Measurements from ENCODE around the gene MYOM1.

Gene MYOM1

DNA sequence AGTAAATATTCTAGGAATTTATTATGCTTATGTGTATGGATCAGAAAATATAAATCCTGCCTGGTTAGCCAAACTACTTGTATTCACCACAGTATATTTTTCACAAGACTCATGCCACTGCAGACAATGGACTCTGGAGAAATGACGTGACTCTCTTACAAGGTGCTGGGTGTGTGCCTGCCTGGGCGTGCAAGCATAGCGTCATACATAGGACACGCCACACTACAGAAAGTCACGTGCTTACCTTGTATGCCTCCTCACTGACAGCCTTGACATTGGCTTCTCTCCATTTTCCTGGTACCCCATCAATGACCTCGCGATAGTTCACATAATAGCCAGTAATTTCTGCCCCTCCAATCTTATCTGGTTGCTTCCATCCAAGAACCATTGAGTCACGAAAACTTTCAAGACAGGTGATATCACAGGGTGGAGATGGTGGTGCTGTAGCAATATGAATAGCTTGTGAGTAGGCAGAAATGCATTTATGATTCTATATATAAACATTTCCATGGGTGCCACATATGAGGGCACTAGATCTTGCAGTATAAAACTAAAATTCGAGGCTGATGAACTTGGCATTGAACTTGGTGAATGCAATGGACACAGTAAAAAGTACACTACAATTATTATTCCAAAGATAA, 93.2 kb downstream of the MYOM1 start:
- DNase-seq (ENCODE audit: extremely low spot score, insufficient read length, low read depth) = no peak
- no peak for FAIRE-seq

DNA sequence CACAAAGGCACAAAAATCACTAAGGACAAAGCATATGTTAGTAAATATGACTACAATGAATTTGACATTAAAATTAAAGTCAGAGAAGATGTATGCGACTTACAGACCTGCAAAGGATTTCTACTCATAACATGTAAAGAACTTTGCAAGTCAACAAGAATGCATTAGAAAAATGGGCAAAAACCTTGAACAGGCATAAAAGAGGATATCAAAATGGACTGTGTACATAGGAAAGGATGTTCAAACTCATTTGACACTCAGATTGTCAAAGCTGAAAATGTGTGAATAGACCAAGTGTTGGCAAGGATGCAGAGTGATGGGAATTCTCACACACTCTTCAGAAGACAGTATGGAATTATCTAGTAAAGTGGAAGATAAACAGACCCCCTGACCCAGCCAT, 94.9 kb downstream of the MYOM1 start:
- DNase-seq (ENCODE audit: extremely low spot score, insufficient read length, low read depth) (no peak), FAIRE-seq (no peak)

DNA sequence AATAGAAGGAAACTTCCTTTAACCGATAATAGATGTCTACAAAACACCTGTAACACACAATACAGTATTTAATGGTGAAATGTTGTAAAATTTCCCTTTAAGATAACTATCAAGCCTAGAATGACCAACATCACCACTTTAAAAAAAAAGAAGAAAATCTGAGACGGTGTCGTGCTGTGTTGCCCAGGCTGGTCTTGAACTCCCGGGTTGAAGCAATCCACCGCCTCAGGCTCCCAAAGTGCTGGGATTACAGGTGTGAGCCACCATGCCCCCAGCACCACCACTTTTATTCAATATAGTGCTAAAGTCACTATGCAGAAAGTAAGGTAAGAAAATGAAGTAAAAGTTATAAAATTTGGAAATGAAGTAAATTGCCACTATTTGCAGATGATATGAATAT, 96.9 kb downstream of the MYOM1 start:
- DNase-seq (ENCODE audit: extremely low spot score, insufficient read length, low read depth) (no peak), FAIRE-seq (no peak)

DNA sequence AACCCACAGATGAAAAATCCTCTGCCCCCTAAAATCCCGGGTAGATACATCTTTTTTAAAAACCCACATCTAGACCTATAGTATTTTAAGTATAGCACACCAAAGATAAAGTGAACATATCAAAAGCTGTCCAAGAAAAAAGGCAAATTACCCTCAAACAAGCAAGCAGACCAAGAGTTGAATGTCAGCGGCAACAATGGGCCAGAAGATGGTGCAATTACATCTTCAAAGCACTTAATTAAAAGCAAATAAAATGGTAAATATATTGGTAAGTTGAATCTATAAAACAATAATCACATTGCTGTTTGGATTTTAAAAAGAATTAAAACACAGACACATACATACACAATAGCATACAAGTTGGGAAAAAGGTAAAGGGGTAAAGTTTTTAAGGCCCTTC, 98.5 kb downstream of the MYOM1 start:
- no peak for DNase-seq (ENCODE audit: extremely low spot score, insufficient read length, low read depth)
- FAIRE-seq = no peak

DNA sequence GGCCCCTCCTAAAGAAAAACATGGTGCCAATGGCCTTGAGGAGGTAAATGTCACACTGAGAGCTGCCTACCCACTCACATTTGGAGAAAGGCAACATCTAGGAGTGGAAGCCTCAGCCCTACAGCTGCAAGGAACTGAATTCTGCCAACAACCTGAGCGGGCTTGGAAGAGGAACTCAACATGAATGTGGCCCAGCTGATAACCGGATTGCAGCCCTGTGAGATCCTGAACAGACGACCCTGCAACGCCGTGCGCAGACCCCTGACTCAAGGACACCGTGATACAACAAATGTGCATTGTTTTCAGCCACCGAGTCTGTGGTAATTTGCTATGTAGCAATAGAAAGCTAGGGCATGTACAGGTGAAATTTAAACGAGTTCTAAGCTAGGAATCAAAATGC, 99.4 kb downstream of the MYOM1 start:
- DNase-seq (ENCODE audit: extremely low spot score, insufficient read length, low read depth) (no peak), FAIRE-seq (no peak)

DNA sequence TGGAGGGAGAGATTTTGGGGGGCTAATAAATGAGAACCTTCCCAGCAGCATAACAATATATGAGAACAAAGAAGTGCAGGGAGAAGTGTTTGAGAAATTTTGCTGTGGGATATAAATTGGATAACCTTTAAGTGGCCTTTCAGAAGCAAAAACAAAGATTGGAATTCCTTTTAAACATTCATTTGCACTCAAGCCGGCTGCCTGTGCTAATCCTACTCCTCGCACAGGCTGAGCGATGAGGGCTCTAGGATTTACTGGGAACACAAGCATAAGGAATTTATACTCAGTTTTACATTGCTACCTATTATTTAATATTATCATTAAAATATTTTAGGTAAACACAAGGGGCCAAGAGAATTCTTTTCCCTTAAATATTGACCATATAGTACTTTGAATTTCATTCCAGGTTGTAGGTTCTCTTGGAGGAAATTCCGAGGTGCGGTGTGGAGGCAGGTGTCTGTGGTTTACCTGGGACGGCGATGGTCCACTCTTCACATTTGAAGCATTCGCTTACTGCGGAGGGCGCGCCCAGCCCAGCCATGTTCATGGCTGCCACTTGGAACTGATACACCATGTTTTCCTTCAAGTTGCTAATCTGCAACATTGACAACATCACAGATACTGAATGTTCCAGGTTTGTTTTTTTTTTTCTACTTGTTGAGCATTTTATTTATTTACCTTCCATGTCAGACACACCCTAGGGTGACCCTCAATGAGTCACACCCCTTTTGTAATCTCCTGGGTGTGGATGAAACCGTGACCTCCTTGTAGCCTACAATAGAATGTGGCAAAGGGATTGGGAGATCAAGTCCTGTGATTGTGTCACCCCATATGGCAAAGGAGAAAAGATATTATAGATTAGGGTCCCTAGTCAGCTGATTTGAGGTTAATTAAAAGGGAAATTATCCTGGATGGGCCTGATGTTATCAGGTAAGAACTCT, 100.1 kb downstream of the MYOM1 start:
- FAIRE-seq = no peak
- DNase-seq (ENCODE audit: extremely low spot score, insufficient read length, low read depth) = no peak

DNA sequence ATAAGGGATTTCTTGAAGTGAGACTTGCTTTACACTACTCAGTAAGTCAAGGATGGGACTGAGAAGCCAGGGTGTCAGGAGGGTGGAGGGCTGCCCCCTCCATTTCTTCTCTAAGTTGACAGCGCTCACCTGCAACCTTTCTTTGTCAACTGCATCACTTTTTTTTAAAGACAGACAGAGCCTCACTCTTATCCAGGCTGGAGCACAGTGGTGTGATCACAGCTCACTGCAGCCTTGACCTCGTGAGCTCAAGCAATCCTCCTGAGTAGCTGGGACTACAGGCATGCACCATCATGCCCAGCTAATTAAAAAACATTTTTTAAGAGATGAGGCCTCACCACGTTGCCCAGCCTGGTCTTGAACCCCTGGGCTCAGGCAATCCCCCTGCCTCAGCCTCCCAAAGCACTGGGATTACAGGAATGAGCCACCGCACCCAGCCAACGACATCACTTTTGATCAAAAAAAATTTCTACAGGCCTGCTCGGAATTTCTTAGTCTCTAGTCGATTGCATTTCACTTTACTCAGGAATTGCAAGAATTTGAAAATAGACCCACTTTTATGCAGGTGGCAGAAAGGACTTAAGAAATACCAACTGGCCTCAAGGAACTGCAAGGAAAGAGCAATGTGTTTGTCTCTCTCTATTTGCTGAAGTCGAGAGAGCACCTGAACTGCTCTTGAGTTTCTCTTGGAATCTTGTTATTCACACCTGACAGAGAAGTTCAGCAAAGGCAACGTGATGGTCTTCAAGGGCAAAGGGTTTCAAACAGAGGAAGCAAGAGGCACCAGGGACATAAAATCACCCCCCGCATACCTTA, 101.4 kb downstream of the MYOM1 start:
- DNase-seq (ENCODE audit: extremely low spot score, insufficient read length, low read depth) (no peak), FAIRE-seq (no peak)

DNA sequence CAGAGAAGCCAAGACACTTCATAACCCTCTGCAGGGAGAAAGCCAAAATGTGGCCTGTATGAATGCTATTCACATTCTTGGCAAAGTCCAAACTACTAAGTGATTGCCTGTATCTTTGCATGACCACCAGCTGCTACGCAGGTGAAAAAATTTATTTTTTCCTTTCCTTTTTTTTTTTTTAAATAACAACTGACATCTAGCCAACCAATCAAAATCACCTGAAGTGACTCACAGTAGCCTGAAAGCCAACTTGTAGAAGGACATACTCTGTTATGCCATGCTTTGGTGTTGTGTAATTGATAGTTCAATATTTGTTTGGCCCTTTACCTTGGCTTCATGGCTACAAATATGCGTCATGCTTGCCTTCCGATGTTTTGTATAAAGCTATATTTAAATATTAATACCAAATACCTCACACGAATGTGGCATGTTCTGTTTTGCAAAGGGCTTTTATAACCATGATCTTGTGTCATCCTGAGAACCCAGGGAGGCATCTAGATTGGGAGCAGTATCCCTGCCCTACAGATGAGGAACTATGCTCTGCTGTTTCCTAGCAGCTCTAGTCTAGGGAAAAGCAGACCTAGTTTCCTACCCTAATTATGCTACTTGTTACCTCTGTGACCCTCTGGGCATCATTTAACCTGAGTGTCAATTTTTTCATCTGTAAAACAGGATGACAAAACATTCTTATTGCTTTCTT, 102.1 kb downstream of the MYOM1 start:
- FAIRE-seq (no peak), DNase-seq (ENCODE audit: extremely low spot score, insufficient read length, low read depth) (no peak)

DNA sequence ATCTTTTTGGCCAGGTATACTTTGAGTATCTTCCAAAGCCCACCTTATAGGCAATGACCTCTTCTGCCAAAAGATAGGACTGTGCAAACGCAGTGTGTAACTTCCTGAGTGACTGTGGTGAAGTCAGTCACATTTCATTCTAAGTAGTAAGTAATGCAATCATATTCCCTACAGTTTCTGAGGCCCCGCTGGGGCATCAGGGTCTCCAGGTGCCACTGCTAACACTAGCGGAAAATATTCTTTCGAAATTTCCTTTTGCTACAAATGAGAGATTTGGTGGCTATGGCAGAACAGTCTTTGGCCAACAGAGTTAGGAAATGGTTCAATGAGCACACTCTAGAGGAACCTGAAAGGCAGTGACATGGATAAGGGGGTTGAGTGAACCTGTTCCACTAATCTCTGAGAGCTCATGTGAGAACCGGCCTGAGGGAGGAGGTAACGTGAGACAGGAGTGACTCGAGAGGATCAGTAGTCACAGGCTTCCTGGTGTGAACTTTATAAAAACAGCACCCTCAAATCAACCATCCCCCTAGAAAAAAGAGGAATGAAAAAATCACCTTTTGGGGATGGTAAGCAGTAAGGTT, 104.2 kb downstream of the MYOM1 start:
- DNase-seq (ENCODE audit: extremely low spot score, insufficient read length, low read depth) (no peak), FAIRE-seq (no peak)

DNA sequence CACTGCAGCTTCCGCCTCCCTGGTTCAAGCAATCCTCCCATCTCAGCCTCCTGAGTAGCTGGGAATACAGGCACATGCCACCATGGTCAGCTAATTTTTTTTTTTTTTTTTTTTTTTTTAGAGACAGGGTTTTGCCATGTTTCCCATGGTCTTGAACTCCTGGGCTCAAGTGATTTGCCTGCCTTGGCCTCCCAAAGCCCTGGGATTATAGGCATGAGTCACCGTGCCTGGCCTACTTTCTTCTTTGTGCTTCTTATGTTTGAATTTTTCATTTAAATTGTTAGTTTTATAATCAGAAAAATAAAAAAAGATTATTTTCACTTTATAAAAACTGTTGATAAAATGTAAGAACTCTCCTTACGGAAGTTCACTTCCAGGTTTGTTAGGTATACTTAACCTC, 105.3 kb downstream of the MYOM1 start:
- no peak for FAIRE-seq
- no peak for DNase-seq (ENCODE audit: extremely low spot score, insufficient read length, low read depth)

DNA sequence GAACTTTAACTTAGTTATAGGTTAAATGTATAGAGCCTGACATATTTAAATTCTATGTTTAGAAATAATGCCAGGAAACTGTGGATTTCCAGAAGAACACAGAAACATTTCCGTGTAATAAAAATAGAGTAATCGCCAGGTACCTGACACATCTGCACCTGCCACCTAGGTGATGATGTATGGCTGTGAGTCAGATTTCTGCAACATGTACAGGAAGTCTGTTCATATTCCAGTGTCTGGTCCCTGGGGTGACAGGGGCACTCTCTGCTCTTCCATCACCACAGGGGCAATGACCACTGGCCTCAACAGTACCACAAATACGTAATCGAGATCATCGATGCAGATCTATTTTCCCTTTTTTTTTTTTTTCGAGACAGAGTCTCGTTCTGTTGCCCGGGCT, 105.7 kb downstream of the MYOM1 start:
- FAIRE-seq = no peak
- DNase-seq (ENCODE audit: extremely low spot score, insufficient read length, low read depth) = no peak

DNA sequence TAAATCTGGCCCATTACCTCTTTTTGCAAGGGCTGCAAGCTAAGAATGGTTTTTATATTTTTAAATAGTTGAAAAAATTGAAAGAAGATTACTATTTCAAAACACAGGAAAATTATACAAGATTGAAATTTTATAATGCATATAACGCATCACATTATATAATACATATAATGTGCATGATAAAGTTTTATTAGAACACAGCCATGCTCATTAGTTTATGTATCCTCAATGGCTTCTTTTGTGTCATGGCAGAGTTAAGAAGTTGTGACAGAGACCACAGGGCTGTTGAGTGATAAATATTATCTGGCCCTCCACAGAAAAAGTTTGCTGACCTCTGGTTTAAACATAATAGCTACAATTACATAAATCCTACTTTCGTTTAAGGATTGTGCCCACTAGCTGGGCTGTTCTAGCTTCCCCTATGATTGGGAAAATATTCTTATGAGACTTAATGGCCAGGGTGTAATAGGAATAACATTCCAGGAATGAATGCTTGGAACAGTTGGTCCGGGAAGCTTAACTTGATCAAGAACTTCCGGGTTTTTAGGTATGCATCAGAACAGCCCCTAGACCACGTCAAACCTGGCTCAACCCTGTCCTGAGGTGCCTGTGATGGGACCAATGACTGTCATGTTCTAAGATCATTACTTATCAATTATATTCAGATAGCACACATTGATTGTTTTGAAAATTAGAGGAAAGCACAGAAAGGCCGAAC, 108.1 kb downstream of the MYOM1 start:
- DNase-seq (ENCODE audit: extremely low spot score, insufficient read length, low read depth) (no peak), FAIRE-seq (no peak)

DNA sequence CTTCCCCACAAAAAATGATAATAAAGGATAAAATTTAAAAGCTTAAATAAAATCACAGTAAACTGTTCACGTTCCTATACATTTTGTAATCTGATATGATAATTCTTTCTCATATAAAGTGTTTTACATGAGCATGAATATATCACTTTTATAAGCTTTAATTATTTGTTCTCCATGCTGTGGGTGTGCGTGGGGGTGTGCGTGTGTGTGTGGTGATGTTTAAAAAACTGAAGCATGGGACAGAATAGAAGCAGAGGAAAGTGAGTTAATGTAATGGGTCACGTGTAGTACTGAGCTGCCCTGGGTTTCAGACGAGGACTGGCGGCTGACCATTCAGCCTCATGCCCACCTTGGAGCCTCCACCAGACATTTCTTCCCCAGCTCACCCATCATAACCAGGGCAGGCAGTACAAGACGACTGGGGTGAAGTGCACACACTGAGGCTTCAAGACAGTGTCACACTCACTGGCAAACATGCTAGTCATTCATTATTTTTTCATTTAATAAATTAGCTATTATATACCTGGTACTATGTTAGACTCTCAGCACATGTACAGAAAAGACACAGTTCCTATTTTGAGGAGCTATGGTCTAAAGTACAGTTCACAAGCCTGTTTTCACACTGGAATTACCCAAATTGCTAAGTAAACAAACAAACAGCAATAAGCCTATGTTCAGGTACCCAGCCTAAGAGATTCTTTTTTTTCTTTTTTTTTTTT, 109.6 kb downstream of the MYOM1 start:
- no peak for FAIRE-seq
- DNase-seq (ENCODE audit: extremely low spot score, insufficient read length, low read depth) = no peak

DNA sequence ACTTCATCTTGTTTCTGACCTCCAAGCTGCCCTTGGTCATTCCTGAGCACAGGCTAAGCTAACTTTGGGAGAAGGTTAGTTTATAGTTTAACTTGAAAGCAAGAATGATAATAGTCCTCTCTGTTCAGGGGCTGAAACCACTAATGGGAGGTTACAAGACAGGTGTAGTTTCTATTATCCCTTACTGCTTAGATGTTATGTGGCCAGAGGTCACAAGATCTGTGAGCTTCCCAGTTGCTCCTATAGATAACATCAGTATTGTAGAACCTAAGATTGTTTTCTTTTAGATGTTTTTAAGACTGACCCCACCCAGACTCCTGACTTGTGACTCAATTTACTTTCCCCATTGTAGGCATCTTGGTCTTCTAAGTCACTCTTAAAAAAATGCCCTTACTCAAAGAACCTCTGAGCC, 112.0 kb downstream of the MYOM1 start:
- peak; percentile 33 for FAIRE-seq
- DNase-seq (ENCODE audit: extremely low spot score, insufficient read length, low read depth) = no peak

DNA sequence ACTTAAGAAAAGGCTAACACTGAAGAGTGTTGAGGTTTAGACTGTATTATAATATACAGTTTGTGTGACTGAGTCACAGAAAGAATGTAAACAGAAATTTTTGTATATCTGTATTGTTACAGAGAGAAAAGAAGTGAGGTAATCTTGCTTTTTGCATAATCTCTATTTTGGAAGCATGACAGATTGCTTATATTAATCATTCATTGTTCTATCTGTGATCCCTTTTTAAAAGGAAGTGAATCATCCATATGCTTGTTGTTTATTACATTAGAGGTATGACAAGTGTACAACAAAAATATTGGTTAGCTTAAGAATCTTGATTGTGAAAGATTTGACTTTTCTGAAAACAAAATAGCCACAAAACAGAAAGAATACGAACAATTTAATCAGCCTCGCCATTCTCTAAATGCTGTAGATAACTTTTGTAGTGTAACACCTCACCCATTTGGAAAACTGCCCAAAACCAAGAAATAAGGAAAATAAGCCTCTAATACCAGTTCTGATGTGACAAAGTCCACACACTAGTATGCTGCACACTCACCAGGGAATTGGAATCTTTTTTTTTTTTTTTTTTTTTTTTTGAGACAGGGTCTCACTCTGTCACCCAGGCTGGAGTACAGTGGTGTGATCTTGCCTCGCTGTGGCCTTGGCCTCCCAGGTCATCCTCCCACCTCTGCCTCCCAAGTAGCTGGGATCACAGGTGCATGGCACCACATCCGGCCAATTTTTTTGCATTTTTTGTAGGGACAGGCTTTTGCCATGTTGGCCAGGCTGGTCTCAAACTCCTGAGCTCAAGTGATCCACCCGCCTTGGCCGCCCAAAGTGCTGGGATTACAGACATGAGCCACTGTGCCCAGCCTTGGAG, 115.3 kb downstream of the MYOM1 start:
- FAIRE-seq (no peak), DNase-seq (ENCODE audit: extremely low spot score, insufficient read length, low read depth) (no peak)

DNA sequence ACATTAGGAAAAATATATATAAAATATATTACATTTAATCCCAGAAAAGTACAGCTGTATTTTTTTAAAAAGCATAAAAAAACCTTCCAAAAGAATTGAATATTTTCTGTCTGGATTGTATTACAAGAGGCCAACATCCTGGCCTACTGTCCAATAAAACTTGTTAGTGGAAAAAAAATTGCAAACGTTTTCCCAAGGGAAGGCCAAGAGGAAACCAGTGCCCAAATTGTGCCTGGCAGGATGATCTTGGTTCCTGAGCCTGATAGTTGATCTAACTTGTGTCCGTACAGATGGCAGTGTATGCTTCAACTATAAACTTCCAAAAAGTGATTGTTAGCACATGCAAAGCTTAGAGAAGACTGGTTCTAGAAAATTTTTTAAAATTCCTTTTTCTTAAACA, 116.2 kb downstream of the MYOM1 start:
- FAIRE-seq = no peak
- no peak for DNase-seq (ENCODE audit: extremely low spot score, insufficient read length, low read depth)

DNA sequence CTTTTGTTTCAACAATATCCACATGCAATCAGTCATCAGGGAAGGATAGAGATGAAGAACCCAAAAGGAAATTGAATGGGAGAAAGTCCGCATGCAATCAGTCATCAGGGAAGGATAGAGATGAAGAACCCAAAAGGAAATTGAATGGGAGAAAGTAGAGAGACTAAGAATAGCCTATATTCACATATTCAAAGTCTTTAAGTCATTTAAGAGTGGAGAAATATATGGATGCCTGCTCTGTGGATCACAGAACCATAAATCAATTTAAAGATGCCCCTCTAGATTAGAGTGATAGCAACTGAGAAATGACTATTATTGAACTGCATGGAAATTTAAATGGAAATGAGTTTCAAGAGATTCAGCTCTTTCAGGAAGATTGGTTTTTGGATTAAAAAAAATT, 116.8 kb downstream of the MYOM1 start:
- no peak for FAIRE-seq
- DNase-seq (ENCODE audit: extremely low spot score, insufficient read length, low read depth) = no peak

Data from GM18507 (cell line).